Lung (tissue), 12 donors: ENCODE data around the gene TNPO1. TPM values are rescaled to one million over a fixed set of nuclear protein-coding genes. Genes with fewer than 3 reads are reported as not detected.

ENCODE experiments used
- ATAC-seq: fragments of 200-7000 bp; cut with Tn5 transposase; one replicate; pipeline ENCODE4 v1.9.1; 2020; ENCODE audit warnings: moderate number of reproducible peaks; ENCODE audit not compliant: insufficient read depth, low FRiP score
- DNase-seq, 3 donors: peaks; one replicate each; pipeline ENCODE4 v3.0.0-alpha.2; 2013 to 2017
- H3K27ac ChIP-seq, 2 donors: one replicate each; pipeline ENCODE4 v1.5.1; 2013; ENCODE audit warnings: mild to moderate bottlenecking in 2 of 2, moderate library complexity in 2 of 2, control low read depth in 1 of 2, inconsistent platforms in 1 of 2, low read depth in 1 of 2, low read length in 1 of 2
- H3K27me3 ChIP-seq, 3 donors: one replicate each; pipeline ENCODE4 v1.5.1; 2013; ENCODE audit warnings: low read length in 2 of 3; ENCODE audit not compliant: control insufficient read depth in 3 of 3, insufficient read depth in 3 of 3
- H3K36me3 ChIP-seq, 4 donors: one replicate each; pipeline ENCODE4 v1.5.1; 2013; ENCODE audit warnings: low read length in 4 of 4, mild to moderate bottlenecking in 1 of 4, moderate library complexity in 1 of 4; ENCODE audit not compliant: control insufficient read depth in 4 of 4, insufficient read depth in 4 of 4
- H3K4me1 ChIP-seq, 5 donors: one replicate each; pipeline ENCODE4 v1.5.1; 2013; ENCODE audit warnings: low read length in 5 of 5, mild to moderate bottlenecking in 2 of 5, moderate library complexity in 1 of 5; ENCODE audit not compliant: control insufficient read depth in 5 of 5, insufficient read depth in 5 of 5
- H3K4me3 ChIP-seq: one replicate; pipeline ENCODE4 v1.5.1; 2013; ENCODE audit warnings: mild to moderate bottlenecking, control low read depth, moderate library complexity
- H3K9ac ChIP-seq, 2 donors: one replicate each; pipeline ENCODE4 v1.5.1; 2013; ENCODE audit warnings: low read length in 2 of 2, control low read depth in 1 of 2; ENCODE audit not compliant: insufficient read depth in 1 of 2
- H3K9me3 ChIP-seq, 4 donors: one replicate each; pipeline ENCODE4 v1.5.1; 2013; ENCODE audit warnings: low read length in 3 of 4, mild to moderate bottlenecking in 1 of 4, moderate library complexity in 1 of 4; ENCODE audit not compliant: control insufficient read depth in 4 of 4, insufficient read depth in 3 of 4
- CTCF ChIP-seq: IDR thresholded peaks from 2 replicates; pipeline ENCODE4 v1.5.1; 2012; ENCODE audit warnings: mild to moderate bottlenecking; ENCODE audit errors: control extremely low read depth, extremely low read depth
- WGBS, 2 donors: extraction: QIAGEN DNeasy Blood & Tissue Kit; methylation state at CpG; one replicate each; pipeline ENCODE4 v1.1.7; 2013; 5-methylcytosine and 5-hydroxymethylcytosine counted together
- polyA plus RNA-seq, 2 donors: library from polyadenylated mRNA; stranded (reverse); fragments of 200-250 nt; gene quantifications; one replicate each; pipeline ENCODE4 v1.2.1, GENCODE V29; 2013
- total RNA-seq, 2 donors: library from RNA; depleted of rRNA in 1 of 2; stranded (reverse); fragments of >200 nt in 1 of 2; gene quantifications; one replicate each; pipeline ENCODE4 v1.2.1, GENCODE V29; 2014 to 2021
- donor health status: control.
- donor health status: control.
- donor health status: Bipolar disorder and iron deficiency.
- donor health status: healthy.
- donor health status: DM: yes; HTN: yes; CAD: no.

Gene TNPO1
- total and polyA plus RNA-seq, 4 donors: 9.4 to 122 (median 50.8) TPM

DNA sequence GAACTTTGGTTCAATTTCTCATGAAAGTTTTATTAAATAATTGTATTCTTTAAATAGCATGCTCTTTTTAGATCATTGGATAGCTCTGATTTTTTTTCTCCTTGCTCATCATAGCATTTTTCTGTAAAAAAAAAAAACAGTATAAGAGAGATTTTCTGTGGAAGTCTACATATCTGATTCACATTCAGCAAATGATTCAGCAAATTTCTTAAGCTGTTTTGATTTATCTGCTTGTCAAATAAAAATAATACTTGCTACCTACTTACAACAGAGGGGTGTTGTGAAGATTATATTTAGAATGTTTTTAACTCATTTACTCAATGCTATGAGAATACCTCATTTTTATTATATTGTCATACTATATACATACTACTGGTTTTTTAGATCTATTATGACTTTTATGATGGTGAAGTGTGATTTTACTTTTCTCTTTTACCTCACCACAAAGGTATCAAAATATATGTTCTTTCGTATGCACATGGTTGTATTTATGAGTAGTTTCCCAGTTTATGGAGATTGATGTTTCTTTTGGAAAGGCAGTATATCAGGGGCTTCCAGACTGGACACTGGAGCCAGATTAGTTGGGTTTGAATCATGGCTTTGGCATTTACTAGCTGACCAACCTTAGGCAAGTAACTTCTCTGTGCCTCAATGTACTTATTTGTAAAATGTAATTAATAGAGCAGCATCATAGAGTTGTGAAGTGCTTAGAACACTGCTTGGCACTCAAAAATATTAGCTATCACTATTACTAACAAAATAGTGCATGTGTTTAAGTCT is 25.5 kb downstream of the TNPO1 start:
- H3K4me1 ChIP-seq: peaks cover 0 to 25% (median 3%) of the 10 kb centered on the region in 5 donors
- no peak for ATAC-seq
- H3K4me3 ChIP-seq: no peak overlapping the region
- no peak overlapping the region for H3K9ac ChIP-seq
- no peaks in the 10 kb centered on the region for H3K36me3 ChIP-seq
- H3K27me3 ChIP-seq: no peaks in the 10 kb centered on the region
- no peak for DNase-seq
- H3K9me3 ChIP-seq: no peaks in the 10 kb centered on the region
- 95 to 98% methylated on average over 1 of the region's 1 CpG for WGBS, 2 donors
- no peak for TF ChIP-seq CTCF
- H3K27ac ChIP-seq: no peak overlapping the region

- ATAC-seq: no peak
- H3K9ac ChIP-seq: no peak overlapping the region
These were observed 26.4 kb downstream of the TNPO1 start for GRCh38 chr5:72842816-72843215.

GRCh38 chr5:72844218-72844603 is 27.8 kb downstream of the TNPO1 start:
- ATAC-seq (no peak), DNase-seq (no peak)
- TF ChIP-seq CTCF: no peak
- peaks cover 0 to 24% (median 3%) of the 10 kb centered on the region in 5 donors for H3K4me1 ChIP-seq
- no peaks in the 10 kb centered on the region for H3K9me3 ChIP-seq
- no peak overlapping the region for H3K9ac ChIP-seq
- no peaks in the 10 kb centered on the region for H3K27me3 ChIP-seq
- peaks cover 0 to 4% (median 0%) of the 10 kb centered on the region in 4 donors for H3K36me3 ChIP-seq
- no peak overlapping the region for H3K4me3 ChIP-seq
- H3K27ac ChIP-seq: no peak overlapping the region

More at GRCh38 chr5:72842816-72843215, 26.4 kb downstream of the TNPO1 start:
- Histone ChIP-seq H3K4me3 (no peak overlapping the region), H3K9me3 (no peaks in the 10 kb centered on the region), H3K4me1 (peaks cover 0 to 34% (median 3%) of the 10 kb centered on the region in 5 donors), H3K27ac (no peak overlapping the region), H3K27me3 (no peaks in the 10 kb centered on the region), H3K36me3 (no peaks in the 10 kb centered on the region)
- DNase-seq: no peak
- TF ChIP-seq CTCF: no peak

GRCh38 chr5:72845889-72846288 is 29.4 kb downstream of the TNPO1 start:
- ATAC-seq (no peak), DNase-seq (peak in 1 of 3 donors; percentile 40)
- no peak overlapping the region for H3K27ac ChIP-seq
- peaks cover 0 to 4% (median 0%) of the 10 kb centered on the region in 4 donors for H3K36me3 ChIP-seq
- no peak overlapping the region for H3K9ac ChIP-seq
- no peak for TF ChIP-seq CTCF
- peaks cover 0 to 35% (median 6%) of the 10 kb centered on the region in 5 donors for H3K4me1 ChIP-seq
- no peaks in the 10 kb centered on the region for H3K9me3 ChIP-seq
- WGBS, 2 donors: 48 to 68% methylated on average over 2 of the region's 2 CpGs
- H3K27me3 ChIP-seq: no peaks in the 10 kb centered on the region
- no peak overlapping the region for H3K4me3 ChIP-seq
